K562 (cell line): ENCODE measurements around the gene IL15RA. TPM values are rescaled to one million over a fixed set of nuclear protein-coding genes. Genes with fewer than 3 reads are reported as not detected.
A peak's percentile ranks its signal among the peaks of the same experiment; 100 is the strongest.

Experiments
- ATF4 ChIP-seq: fragments of 450-650 bp; formaldehyde crosslinking; IDR thresholded peaks from 2 replicates; pipeline ENCODE4 v1.4.0; 2022; ENCODE audit warnings: mild to moderate bottlenecking, moderate library complexity
- ATF7 ChIP-seq: fragments of 450-650 bp; IDR thresholded peaks from 2 replicates; pipeline ENCODE4 v1.7.1; 2014; ENCODE audit warnings: mild to moderate bottlenecking, moderate library complexity
- DIDO1 ChIP-seq: fragments of 450-650 bp; IDR thresholded peaks from 2 replicates; pipeline ENCODE4 v1.6.1; 2016; ENCODE audit warnings: low read depth, missing biosample characterization, missing genetic modification characterization
- ELF1 ChIP-seq: fragments of 200-800 bp; sonication (Bioruptor generic); IDR thresholded peaks from 2 replicates; pipeline ENCODE4 v1.6.1; 2016; ENCODE audit warnings: missing genetic modification characterization, missing compliant biosample characterization
- ETV5 ChIP-seq: sonication (generic); formaldehyde crosslinking; IDR thresholded peaks from 2 replicates; pipeline ENCODE4 v1.4.0; 2020; ENCODE audit warnings: low read depth, mild to moderate bottlenecking, missing genetic modification reagents
- FOSL1 ChIP-seq: fragments of 200-800 bp; sonication (Bioruptor generic); conservative IDR thresholded peaks from 2 replicates; pipeline ENCODE4 v1.6.1; 2016; ENCODE audit warnings: missing genetic modification characterization, missing compliant biosample characterization
- FOXK1 ChIP-seq: sonication (generic); formaldehyde crosslinking; IDR thresholded peaks from 2 replicates; pipeline ENCODE4 v1.8.0; 2022; ENCODE audit warnings: missing genetic modification reagents, mild to moderate bottlenecking, borderline replicate concordance
- HDAC1 ChIP-seq, 2 experiments: fragments of 450-650 bp; IDR thresholded peaks; 2 replicates each; pipeline ENCODE4 v1.6.1; 2016 to 2017; ENCODE audit warnings: inconsistent platforms in 1 of 2, mild to moderate bottlenecking in 1 of 2, moderate library complexity in 1 of 2
- HDAC2 ChIP-seq: fragments of 450-650 bp; IDR thresholded peaks from 2 replicates; pipeline ENCODE4 v1.6.1; 2016; ENCODE audit warnings: mild to moderate bottlenecking
- HNRNPK ChIP-seq: fragments of 200-400 bp; formaldehyde crosslinking; IDR thresholded peaks from one replicate; pipeline ENCODE4 v1.6.1; 2018; ENCODE audit warnings: mild to moderate bottlenecking, low read depth, low read length; ENCODE audit not compliant: poor library complexity, severe bottlenecking
- KDM1A ChIP-seq, 2 experiments: fragments of 450-650 bp; IDR thresholded peaks; 2 replicates each; pipeline ENCODE4 v1.6.1; 2016; ENCODE audit warnings: mild to moderate bottlenecking in 2 of 2
- KDM2B ChIP-seq: fragments of 250-450 bp; sonication (Bioruptor Pico); IDR thresholded peaks from 2 replicates; pipeline ENCODE4 v1.8.0; 2021; ENCODE audit warnings: mild to moderate bottlenecking, moderate library complexity
- MAFG ChIP-seq: fragments of 450-650 bp; conservative IDR thresholded peaks from 2 replicates; pipeline ENCODE4 v1.6.1; 2016; ENCODE audit warnings: missing genetic modification characterization, missing compliant biosample characterization
- MITF ChIP-seq: IDR thresholded peaks from 2 replicates; pipeline ENCODE4 v1.6.1; 2014; ENCODE audit warnings: antibody characterized with exemption
- NBN ChIP-seq: fragments of 450-650 bp; IDR thresholded peaks from 2 replicates; pipeline ENCODE4 v1.6.1; 2016; ENCODE audit warnings: low read depth, mild to moderate bottlenecking
- RNF2 ChIP-seq: sonication (generic); IDR thresholded peaks from 2 replicates; pipeline ENCODE4 v1.6.1; 2016
- SLC30A9 ChIP-seq: fragments of 250-450 bp; sonication (Bioruptor Pico); IDR thresholded peaks from 2 replicates; pipeline ENCODE4 v1.8.0; 2022; ENCODE audit warnings: mild to moderate bottlenecking, moderate library complexity
- SMAD4 ChIP-seq: fragments of 250-450 bp; sonication (Bioruptor Pico); conservative IDR thresholded peaks from 2 replicates; pipeline ENCODE4 v1.8.0; 2021; ENCODE audit warnings: inconsistent platforms, mild to moderate bottlenecking, moderate library complexity
- SMARCA4 ChIP-seq: fragments of 450-650 bp; IDR thresholded peaks from 2 replicates; pipeline ENCODE4 v1.6.1; 2016
- SMARCC2 ChIP-seq: fragments of 450-650 bp; IDR thresholded peaks from 2 replicates; pipeline ENCODE4 v1.6.1; 2017; ENCODE audit warnings: antibody characterized with exemption, moderate library complexity, mild to moderate bottlenecking, low read depth
- SUPT5H ChIP-seq: fragments of 450-650 bp; IDR thresholded peaks from 2 replicates; pipeline ENCODE4 v1.6.1; 2016
- TAF9B ChIP-seq: fragments of 450-650 bp; IDR thresholded peaks from 2 replicates; pipeline ENCODE4 v1.6.1; 2018; ENCODE audit warnings: mild to moderate bottlenecking; ENCODE audit not compliant: partially characterized antibody
- TCFL5 ChIP-seq: fragments of 250-450 bp; sonication (Bioruptor Pico); conservative IDR thresholded peaks from 2 replicates; pipeline ENCODE4 v1.6.1; 2021; ENCODE audit warnings: mild to moderate bottlenecking, moderate library complexity, matching md5 sums
- ZMIZ1 ChIP-seq, 2 experiments: fragments of 150-350 bp in 1 of 2; IDR thresholded peaks; 2 replicates each; pipeline ENCODE4 v1.6.1; 2012 to 2016; ENCODE audit warnings: low read depth in 2 of 2, low read length in 2 of 2, mild to moderate bottlenecking in 1 of 2, moderate library complexity in 1 of 2
- ZNF695 ChIP-seq: fragments of 450-650 bp; formaldehyde crosslinking; IDR thresholded peaks from 2 replicates; pipeline ENCODE4 v1.4.0; 2020; ENCODE audit warnings: mild to moderate bottlenecking, moderate library complexity
- polyA plus RNA-seq, 8 experiments: library from polyadenylated mRNA; depleted of rRNA in 4 of 8; stranded (reverse) in 5 of 8; unstranded in 3 of 8; fragments of >200 nt; fragmentation: Nextera tagmentation in 2 of 8; fragmentation: Illumina TruSeq in 1 of 8; extraction: Ambion mirVana in 2 of 8; extraction: Trizol in 1 of 8; gene quantifications; 2 replicates each; pipeline versions ENCODE4 v1.2.1 to v1.2.3, GENCODE V29; 2011 to 2014; ENCODE audit warnings: inconsistent platforms in 1 of 8, missing spikeins in 1 of 8
- total RNA-seq, 7 experiments: library from RNA; depleted of rRNA in 6 of 7; stranded (reverse); fragments of >200 nt in 6 of 7; fragmentation: Illumina TruSeq in 2 of 7; extraction: Trizol in 2 of 7; gene quantifications; 2 replicates each; pipeline versions ENCODE4 v1.2.1 to v1.2.3, GENCODE V29; 2011 to 2021; ENCODE audit warnings: low replicate concordance in 1 of 7

IL15RA gene
- total and polyA plus RNA-seq, 9 of the 15 experiments (the other 6 are each of a cell fraction or from before 2014, with no cell fraction given): 1.2 to 11.7 (median 8.0) TPM

GRCh38 chr10:5933909-5934546 lies 43.3 kb downstream of the IL15RA start (continued):
- TF ChIP-seq ZMIZ1 (IDR thresholded peaks at IDR 0.05; ENCODE audit: low read depth in 2 of 2, low read length in 2 of 2): peak in 1 of 2 experiments; percentile 84; a peak in 2 of 4 replicates
- TF ChIP-seq DIDO1 (tag): no peak
- TF ChIP-seq ATF7: no peak; the same call in 1 of the 2 replicates
- TF ChIP-seq KDM2B (CRISPR knock-in tag): no peak
- 0 out of 2 replicates have a peak, but pooled peaks have one; percentile 18 for TF ChIP-seq FOSL1 (tag)
- no peak for TF ChIP-seq TCFL5 (CRISPR knock-in tag)
- TF ChIP-seq HDAC1 (IDR thresholded peaks at IDR 0.05): peak in 1 of 2 experiments; percentile 49; a peak in 1 of 4 replicates
- 0 out of 2 replicates have a peak, but pooled peaks have one; percentile 21 for TF ChIP-seq NBN
- peak; percentile 42 for TF ChIP-seq HDAC2
- TF ChIP-seq ELF1 (tag): no peak
- TF ChIP-seq SLC30A9 (CRISPR knock-in tag): no peak
- no peak for TF ChIP-seq HNRNPK
- peak; percentile 76; the same call in 1 of the 2 replicates for TF ChIP-seq RNF2
- no peak for TF ChIP-seq FOXK1 (CRISPR knock-in tag)
- TF ChIP-seq MAFG: no peak
- TF ChIP-seq KDM1A (IDR thresholded peaks at IDR 0.05): peak in 1 of 2 experiments; percentile 41; a peak in 1 of 4 replicates
- peak; percentile 92 for TF ChIP-seq SMARCA4
- peak; percentile 51 for TF ChIP-seq ATF4
- TF ChIP-seq MITF: no peak
- peak; percentile 64; the same call in 1 of the 2 replicates for TF ChIP-seq ETV5
- no peak for TF ChIP-seq ZNF695
- peak; percentile 11 for TF ChIP-seq TAF9B
- peak; percentile 77 for TF ChIP-seq SMAD4 (CRISPR knock-in tag)
- TF ChIP-seq SMARCC2: peak; percentile 86; the same call in 1 of the 2 replicates
- TF ChIP-seq SUPT5H: peak; percentile 42; the same call in 1 of the 2 replicates
